ENCODE measurements around the gene FYB1. TPM values are rescaled to one million over a fixed set of nuclear protein-coding genes. Genes with fewer than 3 reads are reported as not detected.

The FYB1 gene
- total RNA-seq, 1 experiment from 2014 or later, result 0.46 TPM

GRCh38 chr5:39059064-39059463 is 160.3 kb downstream of the FYB1 start:
- no peaks in the 10 kb centered on the region for H3K27me3 ChIP-seq (ENCODE audit: control insufficient read depth, insufficient read depth, low read length)
- CTCF ChIA-PET, result no interaction called here
- no peak overlapping the region for H3K27ac ChIP-seq (ENCODE audit: low read length)
- no peaks in the 10 kb centered on the region for H3K9me3 ChIP-seq (ENCODE audit: control insufficient read depth, insufficient read depth, low read depth, low read length)
- TF ChIP-seq REST (IDR thresholded peaks at IDR 0.05; ENCODE audit: insufficient read depth in 1 of 2, low read depth in 2 of 2, low read length in 1 of 2), result no peak
- TF ChIP-seq POLR2AphosphoS5 (IDR thresholded peaks at IDR 0.05; ENCODE audit: low read depth, low read length), result no peak
- TF ChIP-seq CTCF (IDR thresholded peaks at IDR 0.05), result no peak
- no peak for TF ChIP-seq SIN3A (IDR thresholded peaks at IDR 0.05; ENCODE audit: borderline replicate concordance, insufficient read depth, low read depth, low read length)
- no peak for TF ChIP-seq TCF7L2 (IDR thresholded peaks at IDR 0.05; ENCODE audit: low read depth, low read length)
- H3K4me3 ChIP-seq (ENCODE audit: low read depth in 2 of 2, low read length in 2 of 2), result no peak overlapping the region
- peaks cover 3% of the 10 kb centered on the region; the same call in 1 of the 2 replicates for H3K4me1 ChIP-seq (ENCODE audit: control insufficient read depth, insufficient read depth, low read length)
- BruUV-seq (replicated peaks), result no TSS peak
- no peaks in the 10 kb centered on the region for H3K36me3 ChIP-seq (ENCODE audit: control insufficient read depth, insufficient read depth, low read length)
- DNase-seq (ENCODE audit: low read depth, low spot score) (no peak), ATAC-seq (no peak)
- intact Hi-C loops (cut with micrococcal nuclease; ENCODE audit: unreplicated experiment), result no loop called here
- in situ Hi-C loops (cut with HindIII; ENCODE audit: low pct_unique_long_range_greater_than_20kb, low sequenced_read_pairs), result no loop called here
- POLR2A ChIA-PET, result no interaction called here

GRCh38 chr5:39058178-39058921 is 161.0 kb downstream of the FYB1 start:
- H3K36me3 ChIP-seq (ENCODE audit: control insufficient read depth, insufficient read depth, low read length), result no peaks in the 10 kb centered on the region
- ChIA-PET POLR2A (no interaction called here), CTCF (no interaction called here)
- DNase-seq (ENCODE audit: low read depth, low spot score) (no peak), ATAC-seq (no peak)
- intact Hi-C loops (cut with micrococcal nuclease; ENCODE audit: unreplicated experiment) (no loop called here), in situ Hi-C loops (cut with HindIII; ENCODE audit: low pct_unique_long_range_greater_than_20kb, low sequenced_read_pairs) (no loop called here)
- TF ChIP-seq CTCF (IDR thresholded peaks at IDR 0.05) (no peak), REST (IDR thresholded peaks at IDR 0.05; ENCODE audit: insufficient read depth in 1 of 2, low read depth in 2 of 2, low read length in 1 of 2) (no peak), SIN3A (IDR thresholded peaks at IDR 0.05; ENCODE audit: borderline replicate concordance, insufficient read depth, low read depth, low read length) (no peak), TCF7L2 (IDR thresholded peaks at IDR 0.05; ENCODE audit: low read depth, low read length) (no peak), POLR2AphosphoS5 (IDR thresholded peaks at IDR 0.05; ENCODE audit: low read depth, low read length) (no peak)
- no TSS peak for BruUV-seq (replicated peaks)
- peaks cover 3% of the 10 kb centered on the region; the same call in 1 of the 2 replicates for H3K4me1 ChIP-seq (ENCODE audit: control insufficient read depth, insufficient read depth, low read length)
- H3K27ac ChIP-seq (ENCODE audit: low read length), result peak overlapping the region; percentile 64; the same call in 1 of the 2 replicates
- no peaks in the 10 kb centered on the region for H3K9me3 ChIP-seq (ENCODE audit: control insufficient read depth, insufficient read depth, low read depth, low read length)
- no peaks in the 10 kb centered on the region for H3K27me3 ChIP-seq (ENCODE audit: control insufficient read depth, insufficient read depth, low read length)
- H3K4me3 ChIP-seq (ENCODE audit: low read depth in 2 of 2, low read length in 2 of 2), result peak overlapping the region; percentile 12 to 20; a peak in 3 of 4 replicates

Data from Panc1 (cell line).